Measurements from ENCODE around the gene PHF12. TPM values are rescaled to one million over a fixed set of nuclear protein-coding genes. Genes with fewer than 3 reads are reported as not detected.

PHF12 gene
- total RNA-seq, 1 experiment from 2014 or later = 35.7 TPM

DNA sequence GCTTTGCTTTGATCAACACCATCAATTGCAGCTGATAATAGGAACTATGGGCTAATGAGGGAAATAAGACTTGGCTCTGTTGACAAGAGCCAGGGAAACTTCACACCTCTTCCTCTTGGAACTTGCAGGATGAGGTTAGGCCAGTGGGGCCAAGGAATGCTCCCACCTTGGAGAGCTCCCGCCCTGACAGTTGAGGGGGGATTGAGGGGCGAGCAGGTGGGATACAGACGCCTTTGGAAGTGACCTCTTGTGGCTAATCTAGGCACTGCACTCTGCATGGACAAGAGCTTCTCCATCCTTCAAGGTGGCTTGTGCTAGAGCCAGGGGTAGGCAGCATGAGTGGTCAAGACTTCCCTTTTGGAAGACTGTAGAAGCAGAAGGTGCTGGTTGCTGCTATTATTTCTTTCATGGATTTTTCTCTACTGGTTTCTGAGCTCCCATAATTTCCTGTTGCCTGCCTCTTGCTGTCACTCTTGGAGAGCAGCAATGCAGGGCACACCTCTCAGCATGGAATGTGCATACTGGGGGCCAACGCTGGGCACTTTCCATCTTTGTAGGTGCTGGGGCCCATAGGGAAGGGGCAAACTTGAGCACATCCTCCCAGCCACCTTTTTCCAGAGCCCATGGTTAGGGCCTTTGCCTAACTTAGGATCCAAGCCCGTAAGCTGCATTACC is 2.3 kb upstream of the PHF12 start:
- Histone ChIP-seq H3K4me2 (ENCODE audit: low read length) (peak overlapping the region; percentile 90), H3K79me2 (ENCODE audit: insufficient read depth, low read length) (peaks cover 23% of the 10 kb centered on the region), H3K4me1 (ENCODE audit: control insufficient read depth in 1 of 2, insufficient read depth in 2 of 2, low read length in 2 of 2) (peaks cover 9 to 22% of the 10 kb centered on the region in 2 experiments), H4K20me1 (ENCODE audit: insufficient read depth) (no peaks in the 10 kb centered on the region), H3K9me2 (ENCODE audit: insufficient read depth) (no peaks in the 10 kb centered on the region), H3K9ac (ENCODE audit: low read length) (no peak overlapping the region), H3K4me3 (replicated peaks in 1 of 2; ENCODE audit: low read depth in 1 of 2, low read length in 2 of 2) (no peak overlapping the region), H3K27ac (ENCODE audit: low read depth, low read length) (no peak overlapping the region), H3K36me3 (ENCODE audit: control insufficient read depth in 1 of 2, insufficient read depth in 2 of 2, low read length in 2 of 2) (no peaks in the 10 kb centered on the region), H2AFZ (ENCODE audit: low read depth, low read length, poor library complexity, severe bottlenecking) (no peak overlapping the region), H3K9me3 (ENCODE audit: control insufficient read depth in 1 of 2, insufficient read depth in 1 of 2, low read depth in 1 of 2, low read length in 2 of 2) (no peaks in the 10 kb centered on the region), H3K27me3 (ENCODE audit: insufficient read depth, low read length) (no peaks in the 10 kb centered on the region)
- CTCF ChIA-PET = interaction anchor here (0.8 to 4.0 kb wide), 13 partner anchors 10 to 309 kb away, joined by 3 to 68 read pairs (median 4); partner anchors contain the start of genes BLTP2, NEK8, RPL23A and TLCD1
- no peak for ATAC-seq
- RAD21 ChIA-PET (ENCODE audit: low non-redundant PET in 1 of 2, low total read pairs in 2 of 2, uncharacterized antibody in 2 of 2, unreplicated experiment in 2 of 2) = interaction anchor here (1.1 to 1.4 kb wide), 4 partner anchors 12 to 227 kb away, joined by 3 to 5 read pairs (median 3); partner anchors contain the start of gene TLCD1 (in 1 of the 2)
- TF ChIP-seq YY1 (IDR thresholded peaks at IDR 0.05; ENCODE audit: extremely low read depth, insufficient replicate concordance, low read depth, low read length) (peak; percentile 7), TCF7L2 (IDR thresholded peaks at IDR 0.05; ENCODE audit: borderline replicate concordance, extremely low read depth, insufficient read depth, insufficient read length) (peak; percentile 8)
- TF ChIP-seq, protein P1, sequence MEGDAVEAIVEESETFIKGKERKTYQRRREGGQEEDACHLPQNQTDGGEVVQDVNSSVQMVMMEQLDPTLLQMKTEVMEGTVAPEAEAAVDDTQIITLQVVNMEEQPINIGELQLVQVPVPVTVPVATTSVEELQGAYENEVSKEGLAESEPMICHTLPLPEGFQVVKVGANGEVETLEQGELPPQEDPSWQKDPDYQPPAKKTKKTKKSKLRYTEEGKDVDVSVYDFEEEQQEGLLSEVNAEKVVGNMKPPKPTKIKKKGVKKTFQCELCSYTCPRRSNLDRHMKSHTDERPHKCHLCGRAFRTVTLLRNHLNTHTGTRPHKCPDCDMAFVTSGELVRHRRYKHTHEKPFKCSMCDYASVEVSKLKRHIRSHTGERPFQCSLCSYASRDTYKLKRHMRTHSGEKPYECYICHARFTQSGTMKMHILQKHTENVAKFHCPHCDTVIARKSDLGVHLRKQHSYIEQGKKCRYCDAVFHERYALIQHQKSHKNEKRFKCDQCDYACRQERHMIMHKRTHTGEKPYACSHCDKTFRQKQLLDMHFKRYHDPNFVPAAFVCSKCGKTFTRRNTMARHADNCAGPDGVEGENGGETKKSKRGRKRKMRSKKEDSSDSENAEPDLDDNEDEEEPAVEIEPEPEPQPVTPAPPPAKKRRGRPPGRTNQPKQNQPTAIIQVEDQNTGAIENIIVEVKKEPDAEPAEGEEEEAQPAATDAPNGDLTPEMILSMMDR (IDR thresholded peaks at IDR 0.05 in 2 of 3, conservative IDR thresholded peaks at IDR 0.05 in 1 of 3; ENCODE audit: borderline replicate concordance in 1 of 3, insufficient read depth in 1 of 3, low read depth in 2 of 3, low read length in 2 of 3) = peak in 2 of 3 experiments; percentile 88 to 92; a peak in 5 of 6 replicates
- TF ChIP-seq, protein P2, sequence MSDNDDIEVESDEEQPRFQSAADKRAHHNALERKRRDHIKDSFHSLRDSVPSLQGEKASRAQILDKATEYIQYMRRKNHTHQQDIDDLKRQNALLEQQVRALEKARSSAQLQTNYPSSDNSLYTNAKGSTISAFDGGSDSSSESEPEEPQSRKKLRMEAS (IDR thresholded peaks at IDR 0.05) = no peak
- POLR2A ChIA-PET = interaction anchor here (0.6 to 1.3 kb wide), 4 partner anchors 11 to 234 kb away, joined by 3 to 5 read pairs (median 4); partner anchors contain the start of genes NEK8, RPL23A and TLCD1
- peak; percentile 45 for DNase-seq (ENCODE audit: low read depth, low spot score)
- BruUV-seq (replicated peaks) = no TSS peak
- intact Hi-C loops (cut with micrococcal nuclease) = loop anchor here (2.0 kb wide), 2 partner anchors 227 to 235 kb away; partner anchors contain the start of genes RPL23A and TLCD1
